HL-60 (cell line): ENCODE results near the gene CYS1.

Experiments
- CTCF ChIP-seq: IDR thresholded peaks from one replicate; pipeline ENCODE4 v1.5.1; 2011; ENCODE audit warnings: low read length, control low read depth, inconsistent platforms; ENCODE audit not compliant: insufficient read depth
- POLR2AphosphoS5 ChIP-seq: IDR thresholded peaks from 2 replicates; pipeline ENCODE4 v1.6.1; 2012; ENCODE audit warnings: low read depth
- REST ChIP-seq: IDR thresholded peaks from 2 replicates; pipeline ENCODE4 v1.6.1; 2012; ENCODE audit warnings: low read depth; ENCODE audit not compliant: insufficient replicate concordance

GRCh38 chr2:10067881-10068280 lies 12.3 kb downstream of the CYS1 start:
- no peak for TF ChIP-seq CTCF
- TF ChIP-seq POLR2AphosphoS5: no peak
- TF ChIP-seq REST: no peak
